Testis (tissue), 3 donors: ENCODE results near the gene RGS9. TPM values are rescaled to one million over a fixed set of nuclear protein-coding genes. Genes with fewer than 3 reads are reported as not detected.

Source experiments
- DNase-seq: peaks from one replicate; pipeline ENCODE4 v3.0.0-alpha.2; 2019
- H3K27ac ChIP-seq, 2 donors: fragments of 200-600 bp; sonication (generic); one replicate each; pipeline ENCODE4 v1.5.1; 2019
- H3K27me3 ChIP-seq: fragments of 200-600 bp; sonication (generic); one replicate; pipeline ENCODE4 v1.5.1; 2019
- H3K36me3 ChIP-seq: fragments of 200-600 bp; sonication (generic); one replicate; pipeline ENCODE4 v1.5.1; 2017; ENCODE audit warnings: low read depth; ENCODE audit errors: missing control alignments
- H3K4me1 ChIP-seq: fragments of 200-600 bp; sonication (generic); one replicate; pipeline ENCODE4 v1.5.1; 2019
- H3K4me3 ChIP-seq, 2 donors: fragments of 200-600 bp; sonication (generic); one replicate each; pipeline ENCODE4 v1.5.1; 2017 to 2019
- H3K9me3 ChIP-seq: fragments of 200-600 bp; sonication (generic); one replicate; pipeline ENCODE4 v1.5.1; 2017
- CTCF ChIP-seq, 3 experiments: fragments of 450-650 bp in 2 of 3; fragments of 200-600 bp in 1 of 3; sonication (generic) in 1 of 3; IDR thresholded peaks; one replicate each; pipeline ENCODE4 v1.5.1; 2016 to 2019; ENCODE audit warnings: antibody characterized with exemption in 3 of 3, mild to moderate bottlenecking in 2 of 3, moderate library complexity in 1 of 3
- POLR2A ChIP-seq: fragments of 450-650 bp; IDR thresholded peaks from one replicate; pipeline ENCODE4 v1.6.1; 2017; ENCODE audit warnings: antibody characterized with exemption, mild to moderate bottlenecking, moderate library complexity
- WGBS, 2 donors: methylation state at CpG; one replicate each; pipeline ENCODE4 v1.1.5; 2018; 5-methylcytosine and 5-hydroxymethylcytosine counted together
- intact Hi-C: fragments of 100-400 bp; cut with DNase I; formaldehyde crosslinking; loops from one replicate; pipeline ENCODE4 v1.15.1; 2023; ENCODE audit warnings: low total_unique reads
- polyA plus RNA-seq: library from polyadenylated mRNA; stranded (reverse); fragments of 350-450 nt; fragmentation: Illumina TruSeq; extraction: RNeasy Lipid Tissue Mini Kit (QIAGEN cat#74804); gene quantifications from one replicate; pipeline ENCODE4 v1.2.3, GENCODE V29; 2014; ENCODE audit warnings: low read depth, low replicate concordance; ENCODE audit not compliant: insufficient read depth
- total RNA-seq, 2 donors: library from RNA; depleted of rRNA; stranded (reverse); fragments of >200 nt; gene quantifications; one replicate each; pipeline ENCODE4 v1.2.3, GENCODE V29; 2016

The RGS9 gene
- total and polyA plus RNA-seq, 3 donors from 2014 or later, result 4.6 to 7.9 (median 5.7) TPM

- intact Hi-C loops, result no loop called here
- Histone ChIP-seq H3K27ac (no peak overlapping the region), H3K36me3 (no peaks in the 10 kb centered on the region), H3K9me3 (no peaks in the 10 kb centered on the region), H3K27me3 (no peaks in the 10 kb centered on the region), H3K4me3 (no peak overlapping the region), H3K4me1 (no peaks in the 10 kb centered on the region)
- TF ChIP-seq POLR2A (no peak), CTCF (IDR thresholded peaks at IDR 0.05) (no peak)
- WGBS, 2 donors, result 54 to 60% methylated on average over 2 of the region's 2 CpGs
- DNase-seq, result no peak
Measured at GRCh38 chr17:65155622-65156021, 18.5 kb downstream of the RGS9 start.

DNA sequence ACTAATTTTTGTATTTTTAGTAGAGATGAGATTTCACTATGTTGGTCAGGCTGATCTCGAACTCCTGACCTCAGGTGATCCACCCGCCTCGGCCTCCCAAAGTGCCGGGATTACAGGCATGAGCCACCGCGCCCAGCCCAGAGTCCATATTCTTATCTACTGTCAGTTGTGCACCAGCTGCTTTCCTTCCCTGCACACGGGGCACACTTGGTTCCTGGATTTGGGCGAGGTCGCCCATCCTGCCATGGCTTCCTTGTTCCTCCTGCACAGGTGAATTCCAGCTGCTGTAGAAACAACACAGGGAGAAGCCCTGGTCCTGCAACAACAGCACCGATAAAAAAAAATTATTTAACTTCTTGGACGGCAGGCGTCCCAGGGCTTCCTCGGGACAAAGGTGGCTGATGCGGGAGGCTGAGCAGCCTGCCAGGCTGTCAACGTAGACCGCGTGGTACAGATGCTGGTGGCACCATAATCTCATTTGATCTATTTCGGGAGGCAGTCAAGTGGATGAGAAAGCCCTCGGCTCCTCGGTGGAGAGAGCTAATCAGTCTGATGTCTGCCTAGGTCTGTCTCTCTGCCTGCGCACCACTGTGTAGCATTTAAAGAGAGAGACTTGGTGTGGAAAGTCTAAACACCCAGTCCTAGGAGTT lies 19.1 kb downstream of the RGS9 start:
- Histone ChIP-seq H3K27me3 (no peaks in the 10 kb centered on the region), H3K27ac (no peak overlapping the region), H3K36me3 (no peaks in the 10 kb centered on the region), H3K9me3 (no peaks in the 10 kb centered on the region), H3K4me1 (no peaks in the 10 kb centered on the region), H3K4me3 (no peak overlapping the region)
- TF ChIP-seq CTCF (IDR thresholded peaks at IDR 0.05), result no peak
- TF ChIP-seq POLR2A, result no peak
- intact Hi-C loops, result no loop called here
- DNase-seq, result no peak
- 95 to 97% methylated on average over 21 of the region's 21 CpGs for WGBS, 2 donors

GRCh38 chr17:65156835-65157565 lies 19.8 kb downstream of the RGS9 start:
- no peak for TF ChIP-seq POLR2A
- no peak for TF ChIP-seq CTCF (IDR thresholded peaks at IDR 0.05)
- no peaks in the 10 kb centered on the region for H3K4me1 ChIP-seq
- H3K4me3 ChIP-seq, result no peak overlapping the region
- intact Hi-C loops, result no loop called here
- WGBS, 2 donors, result 92 to 93% methylated on average over 14 of the region's 14 CpGs
- no peaks in the 10 kb centered on the region for H3K9me3 ChIP-seq
- no peaks in the 10 kb centered on the region for H3K36me3 ChIP-seq
- no peaks in the 10 kb centered on the region for H3K27me3 ChIP-seq
- no peak overlapping the region for H3K27ac ChIP-seq
- DNase-seq, result no peak

GRCh38 chr17:65158041-65158440 lies 20.9 kb downstream of the RGS9 start:
- Histone ChIP-seq H3K27ac (no peak overlapping the region), H3K27me3 (no peaks in the 10 kb centered on the region), H3K4me3 (no peak overlapping the region), H3K9me3 (no peaks in the 10 kb centered on the region), H3K4me1 (no peaks in the 10 kb centered on the region), H3K36me3 (no peaks in the 10 kb centered on the region)
- WGBS, 2 donors, result 74 to 93% methylated on average over 11 of the region's 11 CpGs
- TF ChIP-seq CTCF (IDR thresholded peaks at IDR 0.05), result no peak
- no peak for TF ChIP-seq POLR2A
- no peak for DNase-seq
- intact Hi-C loops, result no loop called here
